Measurements from ENCODE around the gene ILDR1.
"Not testable (repeated sequence)": the region's sequence is repeated elsewhere in the genome, so short reads cannot be mapped to it uniquely, and the experiment has no call there.

ILDR1 gene

DNA sequence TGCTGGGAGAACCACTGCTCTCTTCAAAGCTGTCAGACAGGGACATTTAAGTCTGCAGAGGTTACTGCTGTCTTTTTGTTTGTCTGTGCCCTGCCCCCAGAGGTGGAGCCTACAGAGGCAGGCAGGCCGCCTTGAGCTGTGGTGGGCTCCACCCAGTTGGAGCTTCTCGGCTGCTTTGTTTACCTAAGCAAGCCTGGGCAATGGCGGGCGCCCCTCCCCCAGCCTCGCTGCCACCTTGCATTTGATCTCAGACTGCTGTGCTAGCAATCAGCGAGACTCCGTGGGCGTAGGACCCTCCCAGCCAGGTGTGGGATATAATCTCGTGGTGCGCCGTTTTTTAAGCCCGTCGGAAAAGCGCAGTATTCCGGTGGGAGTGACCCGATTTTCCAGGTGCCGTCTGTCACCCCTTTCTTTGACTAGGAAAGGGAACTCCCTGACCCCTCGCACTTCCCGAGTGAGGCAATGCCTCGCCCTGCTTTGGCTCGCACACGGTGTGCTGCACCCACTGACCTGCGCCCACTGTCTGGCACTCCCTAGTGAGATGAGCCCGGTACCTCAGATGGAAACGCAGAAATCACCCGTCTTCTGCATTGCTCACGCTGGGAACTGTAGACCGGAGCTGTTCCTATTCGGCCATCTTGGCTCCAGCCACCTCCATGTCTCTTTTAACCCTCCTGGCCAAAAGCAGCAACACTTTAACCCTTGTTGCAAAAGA is 83.7 kb downstream of the ILDR1 start:
- not testable (repeated sequence) for DNase-seq

All from activated CD8-positive, alpha-beta memory T cell treated with anti-CD3 and anti-CD28 coated beads for 24 hours (primary cell).